Measurements from ENCODE around the gene FBL. TPM values are rescaled to one million over a fixed set of nuclear protein-coding genes. Genes with fewer than 3 reads are reported as not detected.

The FBL gene
- total and polyA plus RNA-seq, 2 of the 8 experiments (the other 6 are each of a cell fraction or from before 2014, with no cell fraction given): 790 to 1,361 TPM

DNA sequence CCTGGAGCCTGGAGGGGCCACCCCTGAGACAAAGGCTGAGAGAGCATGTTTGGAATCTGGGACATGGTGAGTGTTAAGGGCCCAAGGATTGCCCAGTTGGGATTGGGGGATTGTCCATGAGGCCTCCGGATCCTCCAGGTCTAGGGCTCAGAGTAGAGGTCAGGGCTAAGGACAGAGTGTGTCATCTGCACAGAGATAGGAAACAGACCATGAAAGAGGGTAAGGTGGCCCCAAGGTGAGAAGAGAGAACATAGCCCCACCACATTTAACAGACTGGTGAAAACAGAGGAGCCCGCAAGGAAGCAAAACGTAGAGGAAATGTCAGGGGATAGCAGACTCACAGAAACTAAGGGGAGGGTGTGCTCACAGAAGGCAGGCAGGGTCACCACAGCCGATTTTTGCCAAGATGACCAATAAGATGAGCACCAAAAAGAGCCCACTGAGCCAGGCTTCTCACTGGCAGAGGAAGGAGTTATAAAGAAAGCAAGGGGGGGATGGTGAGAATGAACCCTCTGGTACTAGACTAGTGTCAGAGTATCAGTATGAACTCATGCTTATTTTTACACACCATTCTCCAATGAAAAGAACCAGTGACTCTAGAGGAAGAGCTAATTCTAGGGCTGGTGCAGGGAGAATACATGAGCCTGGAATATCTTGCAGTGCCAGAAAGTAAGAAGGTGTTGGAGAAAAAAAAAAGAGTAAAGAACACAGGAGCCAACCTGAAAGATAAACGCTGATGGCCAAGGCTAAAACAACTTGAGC, 29.7 kb downstream of the FBL start:
- Histone ChIP-seq H3K4me3 (ENCODE audit: extremely low read depth in 1 of 4, insufficient read depth in 2 of 4, low read depth in 3 of 4, low read length in 4 of 4) (no peak overlapping the region), H4K8ac (ENCODE audit: extremely low read depth, insufficient read depth, low read length) (no peak overlapping the region), H2BK20ac (ENCODE audit: low read length) (no peak overlapping the region), H2BK120ac (replicated peaks; ENCODE audit: low read depth, low read length) (no peak overlapping the region), H2BK12ac (ENCODE audit: low read depth, low read length) (no peak overlapping the region), H3K27ac (ENCODE audit: low read depth, low read length) (no peak overlapping the region), H3K27me3 (replicated peaks in 1 of 4; ENCODE audit: control insufficient read depth in 3 of 4, extremely low read depth in 1 of 4, insufficient read depth in 3 of 4, low read length in 3 of 4) (no peaks in the 10 kb centered on the region), H3K56ac (replicated peaks; ENCODE audit: insufficient read length, low read depth, low read length) (no peak overlapping the region), H4K20me1 (replicated peaks in 1 of 2; ENCODE audit: control insufficient read depth in 1 of 2, insufficient read depth in 2 of 2, low read length in 2 of 2) (peaks cover 0 to 3% of the 10 kb centered on the region in 2 experiments), H3K79me2 (ENCODE audit: control insufficient read depth in 1 of 2, insufficient read depth in 2 of 2, low read length in 2 of 2) (no peaks in the 10 kb centered on the region), H3K23me2 (ENCODE audit: low read depth, low read length) (no peaks in the 10 kb centered on the region), H3K36me3 (ENCODE audit: control insufficient read depth in 2 of 4, insufficient read depth in 4 of 4, low read length in 3 of 4) (no peaks in the 10 kb centered on the region; a peak in 1 of 8 replicates), H2BK15ac (ENCODE audit: low read length) (no peak overlapping the region), H3K23ac (ENCODE audit: insufficient read length) (no peak overlapping the region), H3K9ac (replicated peaks in 1 of 4; ENCODE audit: extremely low read depth in 1 of 4, low read depth in 3 of 4, low read length in 3 of 4) (no peak overlapping the region), H3K4ac (replicated peaks; ENCODE audit: insufficient read length, low read depth, low read length) (no peak overlapping the region), H3K4me1 (replicated peaks in 1 of 4; ENCODE audit: control insufficient read depth in 3 of 4, insufficient read depth in 4 of 4, low read length in 3 of 4) (no peaks in the 10 kb centered on the region), H4K91ac (replicated peaks; ENCODE audit: insufficient read length, low read length) (no peak overlapping the region), H3K4me2 (ENCODE audit: insufficient read depth in 1 of 2, low read depth in 2 of 2, low read length in 2 of 2) (no peak overlapping the region), H3K14ac (ENCODE audit: insufficient read length) (no peak overlapping the region), H2AFZ (ENCODE audit: low read length) (no peak overlapping the region), H3K9me3 (ENCODE audit: insufficient read depth in 2 of 2, low read depth in 1 of 2, low read length in 1 of 2) (no peaks in the 10 kb centered on the region), H2AK5ac (ENCODE audit: low read depth, low read length) (no peak overlapping the region), H3K18ac (ENCODE audit: extremely low read depth, low read length) (no peak overlapping the region), H4K5ac (ENCODE audit: insufficient read length, low read depth, low read length) (no peak overlapping the region), H2BK5ac (ENCODE audit: low read depth, low read length) (no peak overlapping the region), H3K79me1 (ENCODE audit: low read depth, low read length) (no peaks in the 10 kb centered on the region; the same call in none of the 2 replicates)
- FAIRE-seq (no peak), DNase-seq (ENCODE audit: low read depth in 1 of 2, low spot score in 2 of 2) (no peak)
- TF ChIP-seq YY1 (IDR thresholded peaks at IDR 0.05; ENCODE audit: low read depth, low read length) (no peak), CHD1 (IDR thresholded peaks at IDR 0.05; ENCODE audit: low read depth, low read length) (no peak), SIRT6 (IDR thresholded peaks at IDR 0.05; ENCODE audit: low read length) (no peak), BACH1 (IDR thresholded peaks at IDR 0.05; ENCODE audit: low read length) (no peak), NRF1 (IDR thresholded peaks at IDR 0.05; ENCODE audit: low read depth, low read length) (no peak), SAP30 (IDR thresholded peaks at IDR 0.05; ENCODE audit: insufficient read depth, insufficient replicate concordance, low read length) (no peak), CEBPB (IDR thresholded peaks at IDR 0.05; ENCODE audit: low read depth, low read length) (no peak), ZNF274 (IDR thresholded peaks at IDR 0.05; ENCODE audit: borderline replicate concordance, extremely low read depth, low read length) (no peak)
- TF ChIP-seq, protein P1, sequence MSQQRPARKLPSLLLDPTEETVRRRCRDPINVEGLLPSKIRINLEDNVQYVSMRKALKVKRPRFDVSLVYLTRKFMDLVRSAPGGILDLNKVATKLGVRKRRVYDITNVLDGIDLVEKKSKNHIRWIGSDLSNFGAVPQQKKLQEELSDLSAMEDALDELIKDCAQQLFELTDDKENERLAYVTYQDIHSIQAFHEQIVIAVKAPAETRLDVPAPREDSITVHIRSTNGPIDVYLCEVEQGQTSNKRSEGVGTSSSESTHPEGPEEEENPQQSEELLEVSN (IDR thresholded peaks at IDR 0.05): no peak
- WGBS, 2 experiments (ENCODE audit: extremely low coverage in 1 of 2, insufficient coverage in 1 of 2, insufficient read length in 1 of 2, insufficient replicate concordance in 2 of 2, low coverage in 1 of 2, low lambda C conversion rate in 2 of 2, missing lambda C conversion rate in 1 of 2): 93% methylated on average over 5 of the region's 5 CpGs; no CpG with 5 or more reads in 1 of the 2 experiments
- ChIA-PET POLR2A (ENCODE audit: partially characterized antibody) (interaction anchor here (0.6 kb wide), 1 partner anchor 391 kb away, joined by 3 read pairs; no protein-coding TSS in a partner anchor), CTCF (ENCODE audit: partially characterized antibody) (no interaction called here)
